NB4 (cell line): ENCODE results near the gene PIPOX.

Experiments used
- MYC ChIP-seq: IDR thresholded peaks from 2 replicates; pipeline ENCODE4 v1.6.1; 2011; ENCODE audit warnings: low read depth, low read length
- POLR2A ChIP-seq: IDR thresholded peaks from 2 replicates; pipeline ENCODE4 v1.6.1; 2011; ENCODE audit warnings: mild to moderate bottlenecking; ENCODE audit not compliant: insufficient read length; ENCODE audit errors: extremely low read depth
- TF ChIP-seq, protein P1 (sequence below): IDR thresholded peaks from one replicate; pipeline ENCODE4 v1.5.1; 2012; ENCODE audit warnings: low read depth, low read length
- TF ChIP-seq, protein P2 (sequence below): IDR thresholded peaks from 2 replicates; pipeline ENCODE4 v1.6.1; 2011; ENCODE audit warnings: low read depth, low read length

- TF ChIP-seq, protein P1, sequence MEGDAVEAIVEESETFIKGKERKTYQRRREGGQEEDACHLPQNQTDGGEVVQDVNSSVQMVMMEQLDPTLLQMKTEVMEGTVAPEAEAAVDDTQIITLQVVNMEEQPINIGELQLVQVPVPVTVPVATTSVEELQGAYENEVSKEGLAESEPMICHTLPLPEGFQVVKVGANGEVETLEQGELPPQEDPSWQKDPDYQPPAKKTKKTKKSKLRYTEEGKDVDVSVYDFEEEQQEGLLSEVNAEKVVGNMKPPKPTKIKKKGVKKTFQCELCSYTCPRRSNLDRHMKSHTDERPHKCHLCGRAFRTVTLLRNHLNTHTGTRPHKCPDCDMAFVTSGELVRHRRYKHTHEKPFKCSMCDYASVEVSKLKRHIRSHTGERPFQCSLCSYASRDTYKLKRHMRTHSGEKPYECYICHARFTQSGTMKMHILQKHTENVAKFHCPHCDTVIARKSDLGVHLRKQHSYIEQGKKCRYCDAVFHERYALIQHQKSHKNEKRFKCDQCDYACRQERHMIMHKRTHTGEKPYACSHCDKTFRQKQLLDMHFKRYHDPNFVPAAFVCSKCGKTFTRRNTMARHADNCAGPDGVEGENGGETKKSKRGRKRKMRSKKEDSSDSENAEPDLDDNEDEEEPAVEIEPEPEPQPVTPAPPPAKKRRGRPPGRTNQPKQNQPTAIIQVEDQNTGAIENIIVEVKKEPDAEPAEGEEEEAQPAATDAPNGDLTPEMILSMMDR, result no peak
- TF ChIP-seq POLR2A (no peak), MYC (no peak)
- TF ChIP-seq, protein P2, sequence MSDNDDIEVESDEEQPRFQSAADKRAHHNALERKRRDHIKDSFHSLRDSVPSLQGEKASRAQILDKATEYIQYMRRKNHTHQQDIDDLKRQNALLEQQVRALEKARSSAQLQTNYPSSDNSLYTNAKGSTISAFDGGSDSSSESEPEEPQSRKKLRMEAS, result no peak
Observed at GRCh38 chr17:28997806-28998205, 45.1 kb upstream of the PIPOX start.
